Sigmoid colon (tissue), 4 donors: ENCODE measurements around the gene CASS4.

Experiments used
- EP300 ChIP-seq, 4 donors: sonication (generic); formaldehyde crosslinking; IDR thresholded peaks; one replicate each; pipeline ENCODE4 v1.6.1; 2017; ENCODE audit warnings: antibody characterized with exemption in 4 of 4
- POLR2A ChIP-seq, 2 donors: fragments of 450-650 bp; IDR thresholded peaks; one replicate each; pipeline ENCODE4 v1.6.1; 2016; ENCODE audit warnings: antibody characterized with exemption in 2 of 2, mild to moderate bottlenecking in 2 of 2, moderate library complexity in 2 of 2
- POLR2AphosphoS5 ChIP-seq, 4 donors: sonication (generic); formaldehyde crosslinking; IDR thresholded peaks; one replicate each; pipeline ENCODE4 v1.6.1; 2017; ENCODE audit warnings: antibody characterized with exemption in 4 of 4
- TF ChIP-seq, protein P1 (sequence below), 4 experiments: fragments of 450-650 bp in 3 of 4; fragments of 200-600 bp in 1 of 4; IDR thresholded peaks; one replicate each; pipeline ENCODE4 v1.5.1; 2016 to 2019; ENCODE audit warnings: antibody characterized with exemption in 4 of 4, mild to moderate bottlenecking in 3 of 4, moderate library complexity in 2 of 4

- TF ChIP-seq, protein P1, sequence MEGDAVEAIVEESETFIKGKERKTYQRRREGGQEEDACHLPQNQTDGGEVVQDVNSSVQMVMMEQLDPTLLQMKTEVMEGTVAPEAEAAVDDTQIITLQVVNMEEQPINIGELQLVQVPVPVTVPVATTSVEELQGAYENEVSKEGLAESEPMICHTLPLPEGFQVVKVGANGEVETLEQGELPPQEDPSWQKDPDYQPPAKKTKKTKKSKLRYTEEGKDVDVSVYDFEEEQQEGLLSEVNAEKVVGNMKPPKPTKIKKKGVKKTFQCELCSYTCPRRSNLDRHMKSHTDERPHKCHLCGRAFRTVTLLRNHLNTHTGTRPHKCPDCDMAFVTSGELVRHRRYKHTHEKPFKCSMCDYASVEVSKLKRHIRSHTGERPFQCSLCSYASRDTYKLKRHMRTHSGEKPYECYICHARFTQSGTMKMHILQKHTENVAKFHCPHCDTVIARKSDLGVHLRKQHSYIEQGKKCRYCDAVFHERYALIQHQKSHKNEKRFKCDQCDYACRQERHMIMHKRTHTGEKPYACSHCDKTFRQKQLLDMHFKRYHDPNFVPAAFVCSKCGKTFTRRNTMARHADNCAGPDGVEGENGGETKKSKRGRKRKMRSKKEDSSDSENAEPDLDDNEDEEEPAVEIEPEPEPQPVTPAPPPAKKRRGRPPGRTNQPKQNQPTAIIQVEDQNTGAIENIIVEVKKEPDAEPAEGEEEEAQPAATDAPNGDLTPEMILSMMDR (IDR thresholded peaks at IDR 0.05): no peak
- no peak for TF ChIP-seq POLR2AphosphoS5 (IDR thresholded peaks at IDR 0.05)
- TF ChIP-seq POLR2A (IDR thresholded peaks at IDR 0.05): no peak
- TF ChIP-seq EP300 (IDR thresholded peaks at IDR 0.05): no peak
Measured at GRCh38 chr20:56429941-56430340, 17.9 kb downstream of the CASS4 start.
